ENCODE results near the gene C6orf120.
A peak's percentile ranks its signal among the peaks of the same experiment; 100 is the strongest.

Gene C6orf120

DNA sequence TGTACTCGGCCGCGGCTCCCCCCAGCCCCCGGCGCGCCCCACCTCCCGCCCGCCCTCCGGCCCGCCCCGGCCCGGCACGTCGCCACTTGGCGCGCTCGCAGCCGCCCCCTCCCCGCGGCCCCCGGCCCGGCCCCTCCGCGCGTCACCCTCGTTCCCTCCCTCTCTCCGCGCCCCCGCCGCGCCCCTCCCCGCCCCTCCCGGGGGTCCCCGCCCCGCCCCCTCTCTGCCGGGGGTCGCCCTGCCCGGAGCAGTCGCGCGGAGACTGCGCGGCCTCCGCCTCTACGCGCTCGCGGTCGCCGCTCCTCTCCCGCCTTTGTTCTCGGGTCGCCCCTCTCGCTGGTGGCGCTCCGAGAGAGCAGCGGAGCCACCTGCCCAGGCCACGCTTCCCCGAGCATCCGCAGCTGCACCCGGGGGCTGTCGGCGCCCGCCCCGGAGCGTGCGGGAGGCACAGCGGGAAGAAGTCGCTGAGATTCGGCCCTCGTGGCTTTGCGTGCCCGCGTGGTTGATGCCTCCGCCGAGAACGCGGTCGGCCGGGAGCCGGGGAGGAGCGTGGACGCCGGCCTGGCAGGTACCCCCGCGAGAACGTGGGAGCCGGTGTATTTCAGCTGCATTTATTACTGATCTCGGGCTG, 22.7 kb downstream of the C6orf120 start, which contains the start of gene PHF10:
Gene PHF10, minus strand, starts transcription at position 7 of the 631 bp plus-strand sequence. CDS start 569 bp downstream, outside the sequence.
- no peak for DNase-seq (ENCODE audit: low read depth in 2 of 2)

GRCh38 chr6:169725125-169726048, 23.5 kb downstream of the C6orf120 start:
- no peak for DNase-seq (ENCODE audit: low read depth in 2 of 2)

DNA sequence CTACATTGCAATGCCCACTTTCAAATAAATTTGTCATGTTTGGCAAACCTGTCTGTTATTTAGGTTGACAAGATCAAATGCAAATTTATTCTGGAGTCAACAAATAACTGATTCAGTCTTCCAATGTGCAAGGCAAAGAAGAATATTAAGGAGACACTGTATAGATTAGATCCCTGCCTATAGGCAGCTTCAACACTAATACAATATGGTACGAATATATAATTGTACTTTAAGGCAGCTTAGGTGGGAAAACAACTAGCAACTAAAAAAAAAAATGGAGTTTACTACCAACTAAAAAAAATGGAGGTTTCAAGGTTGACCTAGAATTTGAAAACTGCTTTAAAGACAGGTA, 24.1 kb downstream of the C6orf120 start:
- DNase-seq (ENCODE audit: low read depth in 2 of 2): no peak

- DNase-seq (ENCODE audit: low read depth in 2 of 2): no peak
Observed at GRCh38 chr6:169726963-169727362, 25.0 kb downstream of the C6orf120 start.

- DNase-seq (ENCODE audit: low read depth in 2 of 2): no peak
Observed at GRCh38 chr6:169729961-169730360, 28.0 kb downstream of the C6orf120 start.

DNA sequence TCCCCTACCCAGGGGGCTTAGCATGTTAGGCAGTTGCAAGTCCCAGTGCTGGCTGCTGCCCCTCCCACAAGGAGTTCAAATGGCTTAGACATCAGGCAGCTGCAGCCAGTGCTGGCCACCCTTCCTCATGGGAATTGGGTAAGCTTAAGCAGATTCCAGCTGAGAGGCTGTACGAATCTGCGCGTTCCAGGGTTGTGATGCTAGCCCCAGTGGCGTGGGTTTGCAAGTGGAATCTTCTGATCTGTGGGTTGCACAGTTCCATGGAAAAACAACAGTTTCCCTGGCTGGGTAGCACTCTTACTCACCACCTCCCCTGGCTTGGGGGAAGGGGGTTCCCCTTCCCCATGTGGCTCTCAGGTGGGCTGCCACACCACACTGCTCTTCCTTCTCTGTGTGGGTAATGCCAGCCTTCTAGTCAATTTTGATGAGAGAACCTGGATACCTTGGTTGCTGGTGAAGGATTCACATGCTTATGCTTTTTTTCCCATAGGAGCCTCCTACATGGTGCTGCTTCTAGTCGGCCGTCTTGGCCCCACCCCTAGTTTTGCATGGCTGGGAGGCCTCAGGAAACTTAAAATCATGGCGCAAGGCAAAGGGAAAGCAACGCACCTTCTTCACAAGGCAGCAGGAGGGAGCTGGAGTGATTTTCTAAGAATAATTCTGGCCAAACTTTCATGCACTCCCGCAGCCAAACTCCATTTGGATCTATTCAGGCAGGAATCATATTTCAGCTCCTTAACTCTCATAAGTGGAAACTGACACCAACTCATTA, 36.5 kb downstream of the C6orf120 start:
- DNase-seq (ENCODE audit: low read depth in 2 of 2): no peak

- no peak for DNase-seq (ENCODE audit: low read depth in 2 of 2)
Observed at GRCh38 chr6:169738976-169739529, 37.1 kb downstream of the C6orf120 start.

DNA sequence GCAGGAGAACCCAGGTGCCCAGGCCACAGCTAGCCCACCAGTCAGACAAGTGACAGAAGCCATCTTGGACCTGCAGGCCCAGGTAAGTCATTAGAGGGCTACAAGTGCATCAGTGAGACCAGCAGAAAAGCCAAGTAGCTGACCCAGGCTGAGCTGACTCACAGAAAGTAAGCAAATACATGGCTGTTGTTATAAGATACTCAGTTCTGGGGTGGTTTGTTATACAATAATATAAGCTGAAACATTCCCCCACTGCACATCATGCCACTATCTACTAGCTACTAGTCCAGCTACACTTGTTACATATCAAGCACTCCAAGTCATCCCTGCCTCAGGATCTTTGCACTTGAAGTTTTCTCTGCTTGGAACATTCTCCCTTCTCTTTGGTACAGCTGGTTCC, 39.4 kb downstream of the C6orf120 start:
- DNase-seq (ENCODE audit: low read depth in 2 of 2): no peak

DNA sequence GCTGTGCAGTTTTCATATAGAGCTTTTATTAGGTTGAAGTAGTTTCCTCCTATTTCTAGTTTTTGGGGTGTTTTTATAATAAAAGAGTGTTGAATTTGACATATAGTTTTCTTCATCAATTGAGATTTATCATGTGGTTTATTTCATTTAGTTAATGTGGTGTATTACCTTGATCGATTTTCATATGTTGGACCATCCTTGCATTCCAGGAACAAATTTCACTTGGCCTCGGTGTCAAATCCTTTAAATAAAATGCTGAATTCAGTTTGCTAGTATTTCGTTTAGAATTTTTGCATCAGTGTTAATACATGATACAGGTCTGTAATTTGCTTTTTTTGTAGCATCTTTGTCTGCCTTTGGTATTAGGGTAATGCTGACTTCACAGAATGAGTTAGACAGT, 43.5 kb downstream of the C6orf120 start:
- no peak for DNase-seq (ENCODE audit: low read depth in 2 of 2)

- DNase-seq (ENCODE audit: low read depth in 2 of 2): no peak
Observed at GRCh38 chr6:169746556-169746955, 44.6 kb downstream of the C6orf120 start.

GRCh38 chr6:169751242-169752073, 49.5 kb downstream of the C6orf120 start, which contains the start of the genes DYNLT2 and ERMARD:
Gene DYNLT2, minus strand, starts transcription at chr6:169751572. Its CDS starts 114 bp downstream, at chr6:169751458.
Gene ERMARD, plus strand, starts transcription at chr6:169751622. Its CDS starts 36 bp downstream, at chr6:169751658.
- DNase-seq (ENCODE audit: low read depth in 2 of 2): peak; percentile 86 to 87

DNA sequence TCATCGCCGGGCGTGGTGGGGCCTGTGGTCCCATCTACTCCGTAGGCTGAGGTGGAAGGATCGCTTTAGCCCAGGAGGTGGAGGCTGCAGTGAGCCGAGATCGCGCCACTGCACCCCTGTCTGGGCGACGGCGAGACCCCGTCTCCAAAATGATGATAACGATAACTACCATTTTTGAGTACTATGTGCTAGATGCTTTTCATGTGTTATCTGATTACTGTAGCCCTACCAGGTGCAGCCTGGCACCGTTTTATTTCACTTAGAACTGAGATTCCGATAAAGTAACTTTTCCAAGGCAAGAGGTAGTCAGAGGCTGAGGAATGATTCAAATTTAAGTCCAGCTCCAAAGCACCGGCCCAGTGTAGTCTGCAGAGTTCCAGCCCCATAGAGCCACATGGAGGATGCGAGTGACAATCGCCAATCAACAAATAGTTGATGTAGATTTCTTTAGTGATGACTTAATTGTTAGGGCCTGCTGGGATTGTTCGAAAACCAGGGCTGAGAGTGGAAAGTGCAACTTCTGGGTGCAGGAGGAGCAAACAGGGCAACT, 50.2 kb downstream of the C6orf120 start:
- DNase-seq (ENCODE audit: low read depth in 2 of 2): no peak

All from fibroblast of skin of left quadriceps (primary cell).